ENCODE results near the gene CHRD.

DNA sequence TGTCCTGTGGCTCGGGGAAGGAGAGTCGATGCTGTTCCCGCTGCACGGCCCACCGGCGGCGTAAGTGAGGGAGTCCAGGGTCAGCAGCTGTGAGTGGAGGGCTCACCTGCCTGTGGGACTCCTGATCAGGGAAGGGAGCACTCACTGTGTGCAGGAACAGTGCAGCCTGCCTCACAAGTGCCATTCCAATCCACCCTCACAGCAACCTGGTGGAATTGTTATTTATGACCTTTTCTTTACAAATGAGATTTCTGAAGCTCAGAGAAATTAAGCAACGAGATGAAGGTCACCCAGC, 9.0 kb downstream of the CHRD start:
- TF ChIP-seq CTCF (IDR thresholded peaks at IDR 0.05), result no peak
- no peak for TF ChIP-seq POLR2A (IDR thresholded peaks at IDR 0.05)
- TF ChIP-seq EP300 (IDR thresholded peaks at IDR 0.05), result no peak
- TF ChIP-seq POLR2AphosphoS5 (IDR thresholded peaks at IDR 0.05), result no peak
